Esophagus squamous epithelium (tissue), 4 donors: ENCODE results near the gene TRIM39.
"Not testable (repeated sequence)": the region's sequence is repeated elsewhere in the genome, so short reads cannot be mapped to it uniquely, and the experiment has no call there.

Experiments
- CTCF ChIP-seq, 6 experiments: fragments of 450-650 bp in 4 of 6; fragments of 200-600 bp in 2 of 6; sonication (generic) in 2 of 6; IDR thresholded peaks; one replicate each; pipeline ENCODE4 v1.5.1; 2016 to 2019; ENCODE audit warnings: antibody characterized with exemption in 6 of 6, mild to moderate bottlenecking in 4 of 6, moderate library complexity in 4 of 6
- POLR2A ChIP-seq, 4 donors: fragments of 450-650 bp; IDR thresholded peaks; one replicate each; pipeline ENCODE4 v1.6.1; 2017; ENCODE audit warnings: antibody characterized with exemption in 4 of 4, mild to moderate bottlenecking in 4 of 4, moderate library complexity in 3 of 4

GRCh38 chr6:30369280-30369679 lies 42.6 kb downstream of the TRIM39 start:
- not testable (repeated sequence) for TF ChIP-seq CTCF, POLR2A (IDR thresholded peaks at IDR 0.05)
